ENCODE data around the gene MS4A4E.

MS4A4E gene

GRCh38 chr11:60252213-60253108, 9.5 kb upstream of the MS4A4E start:
- no peak for DNase-seq (ENCODE audit: extremely low spot score)
- ChIA-PET CTCF (interaction anchor here (0.6 to 3.0 kb wide), 22 partner anchors 12 to 436 kb away, joined by 3 to 42 read pairs (median 6); partner anchors contain the start of gene MS4A6A), POLR2A (no interaction called here)
- TF ChIP-seq CTCF (IDR thresholded peaks at IDR 0.05; ENCODE audit: control extremely low read depth, extremely low read depth, low read depth, missing control alignments) = no peak

- ChIA-PET CTCF (interaction anchor here (0.6 to 3.0 kb wide), 54 partner anchors 8 to 497 kb away, joined by 3 to 42 read pairs (median 4); partner anchors contain the start of genes MRPL16, MS4A6A and STX3), POLR2A (interaction anchor here (0.6 kb wide), 1 partner anchor 1698 kb away, joined by 3 read pairs; no protein-coding TSS in a partner anchor)
- TF ChIP-seq CTCF (IDR thresholded peaks at IDR 0.05; ENCODE audit: control extremely low read depth, extremely low read depth, low read depth, missing control alignments) = peak; percentile 33
- no peak for DNase-seq (ENCODE audit: extremely low spot score)
Observed at GRCh38 chr11:60251485-60252212, 8.7 kb upstream of the MS4A4E start.

- CTCF ChIA-PET = no interaction called here
- POLR2A ChIA-PET = no interaction called here
- TF ChIP-seq CTCF (IDR thresholded peaks at IDR 0.05; ENCODE audit: control extremely low read depth, extremely low read depth, low read depth, missing control alignments) = no peak
Observed at GRCh38 chr11:60241786-60242185, 1.2 kb downstream of the MS4A4E start.

GRCh38 chr11:60240662-60241061, 2.3 kb downstream of the MS4A4E start:
- ChIA-PET CTCF (no interaction called here), POLR2A (no interaction called here)
- no peak for TF ChIP-seq CTCF (IDR thresholded peaks at IDR 0.05; ENCODE audit: control extremely low read depth, extremely low read depth, low read depth, missing control alignments)
- no peak for DNase-seq (ENCODE audit: extremely low spot score)

More at GRCh38 chr11:60241786-60242185, 1.2 kb downstream of the MS4A4E start:
- DNase-seq (ENCODE audit: extremely low spot score) = no peak

GRCh38 chr11:60235321-60235720, 7.6 kb downstream of the MS4A4E start:
- TF ChIP-seq CTCF (IDR thresholded peaks at IDR 0.05; ENCODE audit: control extremely low read depth, extremely low read depth, low read depth, missing control alignments) = no peak
- ChIA-PET CTCF (interaction anchor here (1.6 to 4.1 kb wide), 2 partner anchors 16 kb away, joined by 4 to 18 read pairs; no protein-coding TSS in a partner anchor), POLR2A (no interaction called here)
- no peak for DNase-seq (ENCODE audit: extremely low spot score)

GRCh38 chr11:60230681-60231080, 12.3 kb downstream of the MS4A4E start:
- ChIA-PET POLR2A (no interaction called here), CTCF (interaction anchor here (0.7 to 2.3 kb wide), 3 partner anchors 13 to 34 kb away, joined by 3 to 10 read pairs (median 9); no protein-coding TSS in a partner anchor)
- TF ChIP-seq CTCF (IDR thresholded peaks at IDR 0.05; ENCODE audit: control extremely low read depth, extremely low read depth, low read depth, missing control alignments) = no peak
- no peak for DNase-seq (ENCODE audit: extremely low spot score)
